Calu3 (cell line): Measurements from ENCODE around the gene MACROD2. TPM values are rescaled to one million over a fixed set of nuclear protein-coding genes. Genes with fewer than 3 reads are reported as not detected.
A peak's percentile ranks its signal among the peaks of the same experiment; 100 is the strongest.

Experiments
- BruUV-seq: library from RNA; stranded (reverse); fragments of 400-500 nt; replicated peaks from 2 replicates; lab custom pipeline; 2021; lab: Mats Ljungman, UMichigan
- CTCF ChIA-PET: fragments of 300-600 bp; sonication (Branson Sonifier 250); formaldehyde crosslinking; loops from one replicate; lab custom pipeline; 2022; ENCODE audit warnings: antibody characterized with exemption; lab: Charles Lee
- DNase-seq: peaks from one replicate; pipeline ENCODE4 v3.0.0; 2022
- H3K27ac Mint-ChIP-seq: one replicate; pipeline ENCODE4 v1.8.0; 2022; ENCODE audit warnings: mixed read lengths; ENCODE audit not compliant: unreplicated experiment
- H3K27me3 Mint-ChIP-seq: one replicate; pipeline ENCODE4 v1.8.0; 2022; ENCODE audit warnings: mixed read lengths; ENCODE audit not compliant: unreplicated experiment
- H3K36me3 Mint-ChIP-seq: one replicate; pipeline ENCODE4 v1.8.0; 2022; ENCODE audit warnings: mild to moderate bottlenecking, moderate library complexity, mixed read lengths; ENCODE audit not compliant: insufficient read depth, unreplicated experiment
- H3K4me1 Mint-ChIP-seq: one replicate; pipeline ENCODE4 v1.8.0; 2022; ENCODE audit warnings: mild to moderate bottlenecking, low read depth, mixed read lengths; ENCODE audit not compliant: unreplicated experiment
- H3K4me3 Mint-ChIP-seq: one replicate; pipeline ENCODE4 v1.8.0; 2022; ENCODE audit warnings: mild to moderate bottlenecking, low read depth, moderate library complexity, mixed read lengths; ENCODE audit not compliant: unreplicated experiment
- H3K9me3 Mint-ChIP-seq: one replicate; pipeline ENCODE4 v1.8.0; 2022; ENCODE audit warnings: low read depth, mixed read lengths; ENCODE audit not compliant: unreplicated experiment
- CTCF ChIP-seq: fragments of 200-600 bp; IDR thresholded peaks from one replicate; pipeline ENCODE4 v1.8.0; 2022; ENCODE audit warnings: antibody characterized with exemption; ENCODE audit not compliant: unreplicated experiment
- intact Hi-C: fragments of 100-400 bp; cut with micrococcal nuclease; formaldehyde crosslinking; loops from one replicate; pipeline ENCODE4 v1.10.0; 2022; ENCODE audit not compliant: unreplicated experiment
- total RNA-seq: library from RNA; stranded (reverse); gene quantifications from 2 replicates; pipeline ENCODE4 v1.2.3, GENCODE V29; 2022

MACROD2 gene
- total RNA-seq, 1 experiment from 2014 or later: 29.4 TPM

DNA sequence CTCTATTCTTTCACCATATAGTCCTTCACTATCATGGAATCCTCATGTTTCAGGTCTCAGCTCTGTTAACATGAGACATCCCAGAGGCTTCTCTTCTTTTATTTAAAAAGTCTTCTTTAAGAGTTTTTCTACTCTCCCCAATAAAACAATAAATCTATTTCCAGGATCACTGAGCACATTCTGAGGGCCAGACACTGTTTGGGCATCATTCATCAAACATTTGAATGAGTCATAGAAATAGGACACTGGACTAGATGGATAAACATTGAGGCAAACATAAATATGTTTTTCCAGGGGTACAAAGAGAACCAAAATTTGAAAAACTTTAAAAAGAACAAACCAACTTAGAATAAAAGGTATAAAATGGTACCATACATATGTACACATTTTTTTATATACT lies 2023.6 kb downstream of the MACROD2 start:
- CTCF ChIA-PET: no interaction called here
- H3K4me3 Mint-ChIP-seq: no peak overlapping the region

GRCh38 chr20:16020971-16021370 lies 2025.7 kb downstream of the MACROD2 start:
- peak; percentile 2 for DNase-seq
- H3K36me3 Mint-ChIP-seq: no peaks in the 10 kb centered on the region
- intact Hi-C loops: no loop called here
- no peaks in the 10 kb centered on the region for H3K27me3 Mint-ChIP-seq
- H3K4me3 Mint-ChIP-seq: no peak overlapping the region
- no peak for TF ChIP-seq CTCF
- CTCF ChIA-PET: no interaction called here
- H3K27ac Mint-ChIP-seq: no peak overlapping the region
- peaks cover 12% of the 10 kb centered on the region for H3K4me1 Mint-ChIP-seq
- BruUV-seq: no TSS peak
- H3K9me3 Mint-ChIP-seq: peaks cover 2% of the 10 kb centered on the region

More for the DNA sequence above, 2023.6 kb downstream of the MACROD2 start:
- no peak overlapping the region for H3K27ac Mint-ChIP-seq
- intact Hi-C loops: no loop called here
- H3K4me1 Mint-ChIP-seq: peaks cover 12% of the 10 kb centered on the region
- BruUV-seq: no TSS peak
- peaks cover 2% of the 10 kb centered on the region for H3K9me3 Mint-ChIP-seq
- no peak for DNase-seq
- H3K27me3 Mint-ChIP-seq: no peaks in the 10 kb centered on the region
- TF ChIP-seq CTCF: no peak
- H3K36me3 Mint-ChIP-seq: no peaks in the 10 kb centered on the region

GRCh38 chr20:16025084-16025483 lies 2029.8 kb downstream of the MACROD2 start:
- Mint-ChIP-seq H3K27ac (no peak overlapping the region), H3K36me3 (no peaks in the 10 kb centered on the region)

GRCh38 chr20:16027686-16028085 lies 2032.4 kb downstream of the MACROD2 start:
- Mint-ChIP-seq H3K4me3 (no peak overlapping the region), H3K27ac (no peak overlapping the region), H3K9me3 (no peaks in the 10 kb centered on the region), H3K36me3 (no peaks in the 10 kb centered on the region), H3K27me3 (no peaks in the 10 kb centered on the region), H3K4me1 (no peaks in the 10 kb centered on the region)
- BruUV-seq: no TSS peak
- no peak for TF ChIP-seq CTCF
- intact Hi-C loops: no loop called here
- no peak for DNase-seq
- CTCF ChIA-PET: no interaction called here

More at GRCh38 chr20:16025084-16025483, 2029.8 kb downstream of the MACROD2 start:
- intact Hi-C loops: no loop called here
- no peak for DNase-seq
- no TSS peak for BruUV-seq
- Mint-ChIP-seq H3K4me3 (no peak overlapping the region), H3K9me3 (no peaks in the 10 kb centered on the region), H3K4me1 (no peaks in the 10 kb centered on the region), H3K27me3 (no peaks in the 10 kb centered on the region)
- TF ChIP-seq CTCF: no peak
- CTCF ChIA-PET: no interaction called here
